K562 (cell line): ENCODE measurements around the gene VEGFB. TPM values are rescaled to one million over a fixed set of nuclear protein-coding genes. Genes with fewer than 3 reads are reported as not detected.

Source experiments
- CCNT2 ChIP-seq: IDR thresholded peaks from 2 replicates; pipeline ENCODE4 v1.6.1; 2011; ENCODE audit warnings: borderline replicate concordance, low read depth, mild to moderate bottlenecking, moderate library complexity, mixed read lengths, low read length; ENCODE audit not compliant: insufficient read length; ENCODE audit errors: extremely low read depth
- CUX1 ChIP-seq: fragments of 200-800 bp; sonication (Bioruptor generic); IDR thresholded peaks from 2 replicates; pipeline ENCODE4 v1.6.1; 2016; ENCODE audit warnings: missing genetic modification characterization, missing compliant biosample characterization
- FOSL1 ChIP-seq: fragments of 200-800 bp; sonication (Bioruptor generic); conservative IDR thresholded peaks from 2 replicates; pipeline ENCODE4 v1.6.1; 2016; ENCODE audit warnings: missing genetic modification characterization, missing compliant biosample characterization
- HCFC1 ChIP-seq: IDR thresholded peaks from 2 replicates; pipeline ENCODE4 v1.6.1; 2012; ENCODE audit warnings: low read depth, low read length, improper control_type of control experiment
- HMG20A ChIP-seq: fragments of 450-650 bp; formaldehyde crosslinking; conservative IDR thresholded peaks from 2 replicates; pipeline ENCODE4 v1.4.0; 2020; ENCODE audit warnings: mild to moderate bottlenecking, mixed read lengths
- MEIS2 ChIP-seq: fragments of 450-650 bp; IDR thresholded peaks from 2 replicates; pipeline ENCODE4 v1.6.1; 2014; ENCODE audit warnings: mild to moderate bottlenecking; ENCODE audit not compliant: partially characterized antibody
- NR1H2 ChIP-seq: sonication (generic); formaldehyde crosslinking; IDR thresholded peaks from 2 replicates; pipeline ENCODE4 v1.4.0; 2020; ENCODE audit warnings: mild to moderate bottlenecking, missing genetic modification reagents
- POLR3A ChIP-seq: IDR thresholded peaks from 2 replicates; pipeline ENCODE4 v1.6.1; 2011; ENCODE audit warnings: borderline replicate concordance, mild to moderate bottlenecking, moderate library complexity; ENCODE audit not compliant: insufficient read length, insufficient read depth; ENCODE audit errors: extremely low read depth
- PRPF4 ChIP-seq: fragments of 200-400 bp; formaldehyde crosslinking; IDR thresholded peaks from one replicate; pipeline ENCODE4 v1.6.1; 2017; ENCODE audit warnings: low read length, low read depth, mild to moderate bottlenecking; ENCODE audit not compliant: insufficient read depth, poor library complexity, severe bottlenecking
- SIN3A ChIP-seq, 2 experiments: fragments of 150-350 bp in 1 of 2; IDR thresholded peaks; 2 replicates each; pipeline ENCODE4 v1.6.1; 2011 to 2016; ENCODE audit warnings: borderline replicate concordance in 2 of 2, low read depth in 2 of 2, low read length in 2 of 2, mild to moderate bottlenecking in 2 of 2, moderate library complexity in 2 of 2; ENCODE audit not compliant: control insufficient read depth in 1 of 2
- SREBF1 ChIP-seq: fragments of 150-350 bp; IDR thresholded peaks from 2 replicates; pipeline ENCODE4 v1.6.1; 2014; ENCODE audit warnings: antibody characterized with exemption, low read depth, low read length, borderline replicate concordance
- TAF1 ChIP-seq: IDR thresholded peaks from 2 replicates; pipeline ENCODE4 v1.6.1; 2011; ENCODE audit warnings: mild to moderate bottlenecking, low read length, moderate library complexity; ENCODE audit not compliant: insufficient read depth, control insufficient read depth, severe bottlenecking; ENCODE audit errors: extremely low read depth
- ZBTB1 ChIP-seq: sonication (generic); formaldehyde crosslinking; IDR thresholded peaks from 2 replicates; pipeline ENCODE4 v1.8.1; 2023; ENCODE audit warnings: missing genetic modification reagents, low read depth, mild to moderate bottlenecking, borderline replicate concordance
- ZNF232 ChIP-seq: sonication (generic); formaldehyde crosslinking; IDR thresholded peaks from 2 replicates; pipeline ENCODE4 v1.8.0; 2022; ENCODE audit warnings: mild to moderate bottlenecking, missing genetic modification reagents
- ZNF511 ChIP-seq: sonication (generic); formaldehyde crosslinking; IDR thresholded peaks from 2 replicates; pipeline ENCODE4 v1.8.0; 2022; ENCODE audit warnings: mild to moderate bottlenecking, missing genetic modification reagents
- ZNF561 ChIP-seq: fragments of 450-650 bp; formaldehyde crosslinking; conservative IDR thresholded peaks from 2 replicates; pipeline ENCODE4 v1.4.0; 2020; ENCODE audit warnings: mild to moderate bottlenecking, moderate library complexity
- ZNF740 ChIP-seq, 3 experiments: fragments of 200-800 bp in 1 of 3; sonication (Bioruptor generic) in 1 of 3; sonication (generic) in 1 of 3; formaldehyde crosslinking in 1 of 3; IDR thresholded peaks; 2 replicates each; pipeline versions ENCODE4 v1.6.1 to v1.8.0; 2016 to 2022; ENCODE audit warnings: mild to moderate bottlenecking in 2 of 3, missing compliant biosample characterization in 2 of 3, missing genetic modification characterization in 2 of 3, missing genetic modification reagents in 1 of 3
- polyA plus RNA-seq, 8 experiments: library from polyadenylated mRNA; depleted of rRNA in 4 of 8; stranded (reverse) in 5 of 8; unstranded in 3 of 8; fragments of >200 nt; fragmentation: Nextera tagmentation in 2 of 8; fragmentation: Illumina TruSeq in 1 of 8; extraction: Ambion mirVana in 2 of 8; extraction: Trizol in 1 of 8; gene quantifications; 2 replicates each; pipeline versions ENCODE4 v1.2.1 to v1.2.3, GENCODE V29; 2011 to 2014; ENCODE audit warnings: inconsistent platforms in 1 of 8, missing spikeins in 1 of 8
- total RNA-seq, 7 experiments: library from RNA; depleted of rRNA in 6 of 7; stranded (reverse); fragments of >200 nt in 6 of 7; fragmentation: Illumina TruSeq in 2 of 7; extraction: Trizol in 2 of 7; gene quantifications; 2 replicates each; pipeline versions ENCODE4 v1.2.1 to v1.2.3, GENCODE V29; 2011 to 2021; ENCODE audit warnings: low replicate concordance in 1 of 7

VEGFB gene
- total and polyA plus RNA-seq, 9 of the 15 experiments (the other 6 are each of a cell fraction or from before 2014, with no cell fraction given) = 11.0 to 83.4 (median 25.7) TPM

- TF ChIP-seq CUX1 (CRISPR knock-in tag) (0 out of 2 replicates have a peak, but pooled peaks have one; percentile 3), TAF1 (peak; percentile 93), HMG20A (no peak), ZBTB1 (CRISPR knock-in tag) (no peak), ZNF511 (no peak), ZNF561 (CRISPR knock-in tag) (0 out of 2 replicates have a peak, but pooled peaks have one; percentile 28), CCNT2 (peak; percentile 78), FOSL1 (no peak), POLR3A (no peak), PRPF4 (no peak), NR1H2 (CRISPR knock-in tag) (peak; percentile 97), SIN3A (IDR thresholded peaks at IDR 0.05; ENCODE audit: borderline replicate concordance in 2 of 2, control insufficient read depth in 1 of 2, low read depth in 2 of 2, low read length in 2 of 2) (peak; percentile 44 to 62; a peak in 1 of 4 replicates), ZNF232 (CRISPR knock-in tag) (peak; percentile 29; the same call in 1 of the 2 replicates), MEIS2 (peak; percentile 77), HCFC1 (peak; percentile 66), SREBF1 (no peak), ZNF740 (CRISPR knock-in tag; IDR thresholded peaks at IDR 0.05) (0 out of 2 replicates have a peak, but pooled peaks have one; percentile 43), ZNF740 (tag; IDR thresholded peaks at IDR 0.05) (0 out of 4 replicates have a peak, but pooled peaks of 1 of the 2 experiments have one; percentile 35)
Observed at GRCh38 chr11:64240435-64241240, 6.3 kb downstream of the VEGFB start, which contains the start of gene FKBP2 (continued).
